ENCODE measurements around the gene SEMA3D.

DNA sequence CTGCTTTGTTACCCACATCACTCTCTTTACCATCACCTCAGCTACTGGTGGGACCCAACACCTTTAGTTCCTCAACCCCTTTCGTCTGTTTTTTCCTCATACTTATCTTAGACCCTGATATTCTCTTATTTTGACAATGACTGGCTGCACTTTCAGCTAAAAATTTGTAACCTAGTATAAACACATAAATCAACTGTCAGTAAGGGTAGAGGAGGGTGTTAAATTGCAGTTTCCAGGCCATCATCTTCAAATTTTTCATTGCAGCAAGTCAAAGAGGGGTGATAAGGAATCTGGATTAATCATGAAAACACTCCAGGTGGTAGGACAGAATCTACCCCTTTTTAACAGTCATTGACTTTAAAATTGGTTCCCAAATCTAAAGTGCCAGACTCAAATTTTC, 27.9 kb downstream of the SEMA3D start:
- TF ChIP-seq, protein P1, sequence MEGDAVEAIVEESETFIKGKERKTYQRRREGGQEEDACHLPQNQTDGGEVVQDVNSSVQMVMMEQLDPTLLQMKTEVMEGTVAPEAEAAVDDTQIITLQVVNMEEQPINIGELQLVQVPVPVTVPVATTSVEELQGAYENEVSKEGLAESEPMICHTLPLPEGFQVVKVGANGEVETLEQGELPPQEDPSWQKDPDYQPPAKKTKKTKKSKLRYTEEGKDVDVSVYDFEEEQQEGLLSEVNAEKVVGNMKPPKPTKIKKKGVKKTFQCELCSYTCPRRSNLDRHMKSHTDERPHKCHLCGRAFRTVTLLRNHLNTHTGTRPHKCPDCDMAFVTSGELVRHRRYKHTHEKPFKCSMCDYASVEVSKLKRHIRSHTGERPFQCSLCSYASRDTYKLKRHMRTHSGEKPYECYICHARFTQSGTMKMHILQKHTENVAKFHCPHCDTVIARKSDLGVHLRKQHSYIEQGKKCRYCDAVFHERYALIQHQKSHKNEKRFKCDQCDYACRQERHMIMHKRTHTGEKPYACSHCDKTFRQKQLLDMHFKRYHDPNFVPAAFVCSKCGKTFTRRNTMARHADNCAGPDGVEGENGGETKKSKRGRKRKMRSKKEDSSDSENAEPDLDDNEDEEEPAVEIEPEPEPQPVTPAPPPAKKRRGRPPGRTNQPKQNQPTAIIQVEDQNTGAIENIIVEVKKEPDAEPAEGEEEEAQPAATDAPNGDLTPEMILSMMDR (IDR thresholded peaks at IDR 0.05), result no peak
- no peak for TF ChIP-seq ZFX (IDR thresholded peaks at IDR 0.05; ENCODE audit: borderline replicate concordance)

Data from 22Rv1 (cell line).